Panc1 (cell line): ENCODE measurements around the gene OTOGL.

Experiments used
- CTCF ChIP-seq: fragments of 450-650 bp; IDR thresholded peaks from 2 replicates; pipeline ENCODE4 v1.5.1; 2017; ENCODE audit warnings: mild to moderate bottlenecking
- POLR2AphosphoS5 ChIP-seq: IDR thresholded peaks from 2 replicates; pipeline ENCODE4 v1.6.1; 2012; ENCODE audit warnings: mild to moderate bottlenecking, low read depth, low read length, moderate library complexity
- REST ChIP-seq, 2 experiments: IDR thresholded peaks; 2 replicates each; pipeline ENCODE4 v1.6.1; 2011 to 2012; ENCODE audit warnings: low read depth in 2 of 2, control low read depth in 1 of 2, low read length in 1 of 2, mild to moderate bottlenecking in 1 of 2, moderate library complexity in 1 of 2; ENCODE audit not compliant: insufficient read depth in 1 of 2

DNA sequence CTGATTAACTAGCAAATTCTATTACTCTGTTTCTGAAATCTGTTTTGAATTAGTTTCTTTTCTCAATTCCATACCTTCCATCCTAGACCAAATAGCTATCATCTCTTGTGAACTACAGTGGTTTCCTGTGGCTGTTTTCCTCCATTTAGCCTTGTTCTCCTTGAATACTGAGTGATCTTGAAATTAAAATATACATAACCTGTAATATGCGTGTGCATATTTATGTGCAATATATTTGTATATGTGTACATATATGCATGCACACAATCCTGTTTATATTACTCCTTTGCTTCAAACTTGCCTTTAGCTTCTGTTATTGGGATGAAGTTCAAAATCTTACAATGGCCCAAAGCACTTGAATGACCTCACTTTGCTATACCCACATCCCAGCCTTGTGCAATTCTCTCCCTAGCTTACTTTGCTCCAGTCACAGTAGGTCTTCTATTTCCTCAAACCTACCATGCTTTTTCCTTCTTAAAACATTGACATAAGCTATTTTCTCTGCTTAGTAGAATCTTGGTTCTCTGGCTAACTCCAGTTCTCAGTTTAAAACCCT lies 99.5 kb downstream of the OTOGL start:
- TF ChIP-seq CTCF = no peak
- no peak for TF ChIP-seq REST (IDR thresholded peaks at IDR 0.05; ENCODE audit: insufficient read depth in 1 of 2, low read depth in 2 of 2, low read length in 1 of 2)
- TF ChIP-seq POLR2AphosphoS5 = no peak
